Neuron (in vitro differentiated cells): Measurements from ENCODE around the gene HP1BP3.
"Not testable (repeated sequence)": the region's sequence is repeated elsewhere in the genome, so short reads cannot be mapped to it uniquely, and the experiment has no call there.

Experiments
- H2AFZ ChIP-seq: one replicate; pipeline ENCODE4 v1.6.1; 2013; ENCODE audit warnings: low read depth, mild to moderate bottlenecking, inconsistent platforms, low read length, moderate library complexity
- H3K27me3 ChIP-seq: one replicate; pipeline ENCODE4 v1.6.1; 2013; ENCODE audit warnings: low read length; ENCODE audit not compliant: insufficient read depth
- H3K36me3 ChIP-seq: one replicate; pipeline ENCODE4 v1.6.1; 2013; ENCODE audit warnings: low read length; ENCODE audit not compliant: insufficient read depth
- H3K4me1 ChIP-seq: one replicate; pipeline ENCODE4 v1.6.1; 2013; ENCODE audit warnings: low read length; ENCODE audit not compliant: insufficient read depth
- H3K4me3 ChIP-seq: 2 replicates; pipeline ENCODE4 v1.5.1; 2013; ENCODE audit warnings: mild to moderate bottlenecking, low read length, moderate library complexity
- H3K9me3 ChIP-seq: one replicate; pipeline ENCODE4 v1.6.1; 2013; ENCODE audit warnings: low read length

HP1BP3 gene

GRCh38 chr1:20720631-20721091 lies 66.4 kb downstream of the HP1BP3 start:
- Histone ChIP-seq H3K27me3 (no peaks in the 10 kb centered on the region), H3K4me1 (peaks cover 3% of the 10 kb centered on the region), H3K36me3 (no peaks in the 10 kb centered on the region), H2AFZ (no peak overlapping the region), H3K4me3 (no peak overlapping the region), H3K9me3 (no peaks in the 10 kb centered on the region)

- Histone ChIP-seq H3K27me3 (no peaks in the 10 kb centered on the region), H2AFZ (no peak overlapping the region), H3K36me3 (no peaks in the 10 kb centered on the region), H3K4me1 (peaks cover 3% of the 10 kb centered on the region), H3K4me3 (no peak overlapping the region), H3K9me3 (no peaks in the 10 kb centered on the region)
Measured at GRCh38 chr1:20719871-20720620, 67.1 kb downstream of the HP1BP3 start.

- Histone ChIP-seq H3K4me1 (peaks cover 3% of the 10 kb centered on the region), H3K36me3 (no peaks in the 10 kb centered on the region), H3K4me3 (no peak overlapping the region), H3K27me3 (no peaks in the 10 kb centered on the region), H2AFZ (no peak overlapping the region), H3K9me3 (no peaks in the 10 kb centered on the region)
Measured at GRCh38 chr1:20719261-20719660, 67.8 kb downstream of the HP1BP3 start.

- not testable (repeated sequence) for H3K4me3 ChIP-seq, H3K27me3 ChIP-seq, H3K36me3 ChIP-seq, H3K4me1 ChIP-seq, H3K9me3 ChIP-seq, H2AFZ ChIP-seq
Measured at GRCh38 chr1:20718343-20718882, 68.7 kb downstream of the HP1BP3 start.

GRCh38 chr1:20717452-20718342 lies 69.4 kb downstream of the HP1BP3 start, which contains the start of gene KIF17:
KIF17 (minus strand) TSS chr1:20718007; CDS start chr1:20717706, 301 bp downstream.
- H3K9me3 ChIP-seq = no peaks in the 10 kb centered on the region
- no peaks in the 10 kb centered on the region for H3K36me3 ChIP-seq
- H3K4me1 ChIP-seq = peaks cover 3% of the 10 kb centered on the region
- H3K4me3 ChIP-seq = peak within 1 kb of the TSS; percentile 27
- H2AFZ ChIP-seq = no peak within 1 kb of the TSS
- no peaks in the 10 kb centered on the region for H3K27me3 ChIP-seq

- Histone ChIP-seq H3K9me3 (no peaks in the 10 kb centered on the region), H2AFZ (no peak overlapping the region)
Measured at GRCh38 chr1:20716232-20716631, 70.9 kb downstream of the HP1BP3 start.

GRCh38 chr1:20715406-20715805 lies 71.7 kb downstream of the HP1BP3 start:
- Histone ChIP-seq H3K4me3 (no peak overlapping the region), H3K4me1 (peaks cover 22% of the 10 kb centered on the region), H2AFZ (no peak overlapping the region), H3K36me3 (no peaks in the 10 kb centered on the region), H3K9me3 (no peaks in the 10 kb centered on the region), H3K27me3 (no peaks in the 10 kb centered on the region)

More at GRCh38 chr1:20716232-20716631, 70.9 kb downstream of the HP1BP3 start:
- peaks cover 14% of the 10 kb centered on the region for H3K4me1 ChIP-seq
- no peak overlapping the region for H3K4me3 ChIP-seq
- H3K36me3 ChIP-seq = no peaks in the 10 kb centered on the region
- no peaks in the 10 kb centered on the region for H3K27me3 ChIP-seq

- no peaks in the 10 kb centered on the region for H3K27me3 ChIP-seq
- no peaks in the 10 kb centered on the region for H3K36me3 ChIP-seq
- H3K4me1 ChIP-seq = peaks cover 28% of the 10 kb centered on the region
- no peak overlapping the region for H3K4me3 ChIP-seq
- no peaks in the 10 kb centered on the region for H3K9me3 ChIP-seq
- no peak overlapping the region for H2AFZ ChIP-seq
Measured at GRCh38 chr1:20713440-20713839, 73.7 kb downstream of the HP1BP3 start.

GRCh38 chr1:20712215-20712577 lies 74.9 kb downstream of the HP1BP3 start:
- no peaks in the 10 kb centered on the region for H3K9me3 ChIP-seq
- H3K27me3 ChIP-seq = no peaks in the 10 kb centered on the region
- H3K4me3 ChIP-seq = no peak overlapping the region
- H2AFZ ChIP-seq = no peak overlapping the region
- no peaks in the 10 kb centered on the region for H3K36me3 ChIP-seq
- H3K4me1 ChIP-seq = peaks cover 25% of the 10 kb centered on the region

- no peaks in the 10 kb centered on the region for H3K9me3 ChIP-seq
- H3K36me3 ChIP-seq = no peaks in the 10 kb centered on the region
- H2AFZ ChIP-seq = no peak overlapping the region
- no peak overlapping the region for H3K4me3 ChIP-seq
- no peaks in the 10 kb centered on the region for H3K27me3 ChIP-seq
- peaks cover 25% of the 10 kb centered on the region for H3K4me1 ChIP-seq
Measured at GRCh38 chr1:20711285-20712214, 75.6 kb downstream of the HP1BP3 start.

GRCh38 chr1:20710469-20711284 lies 76.4 kb downstream of the HP1BP3 start:
- H2AFZ ChIP-seq = no peak overlapping the region
- no peaks in the 10 kb centered on the region for H3K36me3 ChIP-seq
- H3K9me3 ChIP-seq = no peaks in the 10 kb centered on the region
- peaks cover 26% of the 10 kb centered on the region for H3K4me1 ChIP-seq
- H3K27me3 ChIP-seq = no peaks in the 10 kb centered on the region
- no peak overlapping the region for H3K4me3 ChIP-seq

GRCh38 chr1:20709868-20710267 lies 77.2 kb downstream of the HP1BP3 start:
- Histone ChIP-seq H3K4me1 (peaks cover 34% of the 10 kb centered on the region), H2AFZ (no peak overlapping the region), H3K36me3 (no peaks in the 10 kb centered on the region), H3K9me3 (no peaks in the 10 kb centered on the region), H3K27me3 (no peaks in the 10 kb centered on the region), H3K4me3 (no peak overlapping the region)
